ENCODE data around the gene ELL.
A peak's percentile ranks its signal among the peaks of the same experiment; 100 is the strongest.

The ELL gene

DNA sequence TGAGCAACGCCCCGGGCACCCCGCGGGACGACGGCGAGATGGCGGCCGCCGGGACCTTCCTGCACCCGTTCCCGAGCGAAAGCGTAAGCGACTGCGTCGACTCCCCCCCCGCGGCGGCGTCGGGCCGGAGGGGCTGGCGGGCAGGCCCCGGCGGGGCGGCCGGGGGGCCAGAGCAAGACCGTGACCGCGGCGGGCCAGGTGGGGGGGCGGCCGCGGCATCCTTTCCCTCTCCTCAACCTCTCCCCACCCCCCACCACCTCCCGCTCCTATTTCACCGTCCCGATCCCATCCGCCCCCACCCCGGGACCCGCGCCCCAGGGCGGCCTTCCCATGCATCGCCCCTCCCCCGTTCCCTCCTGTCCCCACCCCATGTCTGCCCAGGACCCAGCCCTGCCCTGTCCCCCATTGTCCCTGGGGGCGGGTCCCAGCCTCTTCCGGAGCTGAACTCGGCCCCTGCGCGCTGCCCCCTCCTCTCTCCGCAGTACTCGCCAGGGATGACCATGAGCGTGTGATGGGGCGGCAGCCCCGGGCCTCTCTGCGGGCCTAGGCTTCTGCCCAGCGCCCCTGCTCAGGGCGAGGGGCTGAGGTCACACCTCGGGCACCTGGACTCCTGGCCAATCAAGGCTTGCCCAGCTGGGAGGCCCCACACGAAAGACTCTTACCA, 88.0 kb downstream of the ELL start:
- no peak for DNase-seq (ENCODE audit: low read depth)

DNA sequence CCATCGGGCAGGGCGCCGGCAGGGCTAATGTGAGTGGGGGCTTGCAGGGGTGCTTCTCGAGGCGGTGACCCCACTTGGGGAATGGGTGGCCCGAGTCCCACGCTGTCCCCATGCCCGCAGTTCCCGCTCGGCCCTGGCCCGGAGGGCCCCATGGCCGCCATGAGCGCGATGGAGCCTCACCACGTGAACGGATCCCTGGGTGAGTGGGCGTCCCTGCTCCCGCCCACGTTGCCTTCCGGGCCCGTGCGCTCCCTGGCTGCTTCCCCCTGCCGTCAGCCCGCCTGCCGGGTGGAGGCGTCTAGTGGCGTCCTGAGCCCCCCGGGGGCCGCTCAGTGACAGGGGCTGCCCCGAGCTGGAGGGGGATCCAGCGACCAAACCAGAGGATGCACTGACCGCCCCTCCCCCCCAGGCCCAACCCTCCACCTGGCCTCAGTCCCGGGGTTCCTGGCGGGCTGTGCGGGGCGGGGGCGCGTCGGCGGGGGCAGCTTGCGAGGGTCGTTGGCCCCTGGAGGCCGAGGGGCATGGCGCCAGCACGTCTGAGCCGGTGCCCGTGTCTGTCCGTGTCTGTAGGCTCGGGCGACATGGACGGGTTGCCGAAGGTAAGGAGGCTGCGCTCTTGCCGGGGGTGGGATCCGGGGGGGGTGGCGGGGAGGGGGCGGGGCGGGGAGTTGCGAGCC, 88.7 kb downstream of the ELL start:
- DNase-seq (ENCODE audit: low read depth), result no peak

DNA sequence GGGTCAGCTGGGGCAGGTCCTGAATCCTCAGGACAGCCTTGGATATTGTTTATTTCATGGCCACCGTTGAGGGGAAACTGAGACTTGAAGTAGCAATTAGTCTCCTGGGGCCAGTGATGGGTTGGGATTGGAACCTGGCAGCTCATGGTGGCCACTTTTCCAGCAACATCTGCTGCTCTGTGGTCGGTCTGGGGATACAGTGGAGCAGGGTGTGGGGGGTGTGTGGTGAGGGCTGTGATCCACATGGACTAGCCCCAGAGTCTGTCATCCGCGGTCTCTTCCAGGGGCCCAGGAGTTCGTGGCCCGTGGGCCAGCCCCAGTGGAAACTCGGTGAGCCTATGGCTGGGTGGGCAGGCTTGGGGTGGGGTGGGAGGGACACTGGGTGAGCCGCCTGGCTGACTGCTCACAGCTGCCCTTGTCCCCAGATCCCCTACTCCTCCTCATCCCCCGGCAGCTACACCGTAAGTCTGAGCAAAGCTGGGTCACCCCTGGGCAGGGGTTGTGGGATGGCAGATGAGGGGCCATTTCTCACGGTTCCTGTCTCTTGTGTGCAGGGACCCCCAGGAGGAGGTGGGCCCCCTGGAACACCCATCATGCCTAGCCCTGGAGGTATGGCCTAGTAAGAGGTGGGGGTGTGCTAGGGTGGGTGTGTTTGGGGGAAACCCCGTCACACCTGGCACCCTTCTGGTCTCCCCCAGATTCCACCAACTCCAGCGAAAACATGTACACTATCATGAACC, 89.4 kb downstream of the ELL start:
- DNase-seq (ENCODE audit: low read depth), result no peak

DNA sequence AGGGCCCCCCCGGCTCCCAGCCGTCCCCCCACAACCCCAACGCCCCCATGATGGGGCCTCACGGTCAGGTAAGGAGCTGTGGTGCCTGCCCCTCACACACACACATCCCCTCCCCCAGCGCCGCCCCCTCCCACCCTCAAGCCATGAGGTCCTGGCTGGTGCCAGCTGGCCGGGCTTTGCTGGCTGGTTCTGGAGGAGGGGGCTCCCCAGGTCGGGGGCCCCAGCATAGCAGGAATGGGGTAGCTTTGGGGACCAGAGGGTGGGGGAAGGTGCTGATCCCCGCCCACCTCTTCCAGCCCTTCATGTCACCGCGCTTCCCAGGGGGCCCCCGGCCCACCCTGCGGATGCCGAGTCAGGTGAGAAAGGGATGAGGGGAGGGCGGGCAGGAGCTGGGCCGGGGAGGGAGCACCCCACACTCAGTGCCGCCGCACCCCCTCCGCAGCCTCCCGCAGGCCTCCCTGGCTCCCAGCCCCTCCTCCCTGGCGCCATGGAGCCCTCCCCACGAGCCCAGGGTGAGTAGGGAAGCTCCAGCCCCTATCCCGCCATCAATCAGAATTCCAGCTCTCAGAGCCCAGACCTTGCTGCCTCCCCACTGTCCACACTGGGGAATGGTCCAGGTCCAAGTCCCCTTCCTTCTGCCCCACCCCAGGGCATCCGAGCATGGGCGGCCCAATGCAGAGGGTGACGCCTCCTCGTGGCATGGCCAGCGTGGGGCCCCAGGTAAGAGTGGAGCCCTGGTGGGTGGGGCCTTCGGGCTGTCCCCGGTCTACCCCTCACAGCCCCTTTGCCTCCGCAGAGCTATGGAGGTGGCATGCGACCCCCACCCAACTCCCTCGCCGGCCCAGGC, 90.3 kb downstream of the ELL start:
- no peak for DNase-seq (ENCODE audit: low read depth)

DNA sequence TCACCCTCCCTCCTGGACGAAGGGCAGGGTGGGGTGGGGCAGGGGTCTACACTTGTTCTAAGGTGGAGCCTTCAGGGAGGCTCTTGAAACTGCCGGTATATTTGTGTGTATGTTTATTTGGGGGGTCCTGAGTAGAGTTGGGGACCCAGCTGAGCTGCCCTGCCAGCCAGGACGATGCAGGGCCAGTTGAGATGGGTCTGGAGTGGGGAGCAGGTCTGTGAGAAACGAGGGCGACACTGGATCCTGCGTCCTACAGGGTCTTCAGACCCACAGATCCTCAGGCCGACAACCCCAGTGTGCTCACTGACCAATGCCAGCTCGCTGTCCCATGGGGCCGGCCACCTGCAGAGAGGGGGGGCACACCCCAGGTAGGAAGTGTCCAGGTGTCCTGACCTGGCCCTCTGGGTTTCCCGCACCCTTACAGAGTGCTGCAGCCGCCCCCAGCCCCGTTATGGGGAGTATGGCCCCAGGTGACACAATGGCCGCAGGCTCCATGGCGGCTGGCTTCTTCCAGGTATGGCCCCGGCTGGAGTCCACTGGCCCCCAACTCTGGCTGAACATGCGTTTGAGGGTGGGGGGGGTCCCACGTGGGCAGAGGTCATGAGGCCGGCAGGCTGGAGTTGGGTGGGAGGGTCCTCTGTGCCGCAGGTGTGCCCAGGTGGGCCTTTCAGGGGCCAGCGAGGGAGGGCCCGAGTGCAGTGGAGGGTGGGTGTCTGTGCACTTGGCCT, 91.3 kb downstream of the ELL start:
- no peak for DNase-seq (ENCODE audit: low read depth)

DNA sequence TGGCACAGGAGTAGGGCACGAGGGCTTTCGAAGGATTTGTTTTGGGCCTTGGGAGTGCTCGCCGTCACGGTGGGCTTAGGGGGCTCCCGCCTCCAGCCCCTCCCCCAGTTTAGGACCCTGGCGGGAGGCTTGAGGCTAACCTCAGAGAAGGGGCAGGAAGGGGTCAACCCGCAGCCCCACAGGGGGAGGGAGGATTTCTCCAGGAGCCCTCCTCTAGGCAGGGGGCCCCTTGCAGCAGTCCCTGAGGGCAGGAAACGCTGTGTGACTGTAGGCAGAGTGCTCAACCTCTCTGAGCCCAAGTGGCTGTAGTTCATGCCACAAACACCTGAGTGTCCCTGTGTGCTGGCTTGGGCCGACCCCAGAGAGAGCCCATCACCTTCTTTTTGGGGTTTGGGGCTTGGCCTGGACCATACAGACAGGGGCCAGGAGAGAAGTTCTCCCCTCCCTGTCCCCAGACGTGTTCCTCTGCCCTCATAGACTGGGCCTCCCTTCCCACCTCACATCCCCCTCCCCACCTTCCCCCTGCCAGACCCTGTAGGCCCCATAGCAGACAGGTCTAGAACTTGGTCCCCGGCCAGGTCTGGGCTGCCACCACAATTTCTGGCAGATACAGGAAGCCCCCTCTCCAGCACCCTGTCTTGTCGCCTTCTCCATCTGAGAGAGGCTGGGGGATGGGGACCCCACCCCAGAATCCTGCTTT, 92.0 kb downstream of the ELL start:
- no peak for DNase-seq (ENCODE audit: low read depth)

DNA sequence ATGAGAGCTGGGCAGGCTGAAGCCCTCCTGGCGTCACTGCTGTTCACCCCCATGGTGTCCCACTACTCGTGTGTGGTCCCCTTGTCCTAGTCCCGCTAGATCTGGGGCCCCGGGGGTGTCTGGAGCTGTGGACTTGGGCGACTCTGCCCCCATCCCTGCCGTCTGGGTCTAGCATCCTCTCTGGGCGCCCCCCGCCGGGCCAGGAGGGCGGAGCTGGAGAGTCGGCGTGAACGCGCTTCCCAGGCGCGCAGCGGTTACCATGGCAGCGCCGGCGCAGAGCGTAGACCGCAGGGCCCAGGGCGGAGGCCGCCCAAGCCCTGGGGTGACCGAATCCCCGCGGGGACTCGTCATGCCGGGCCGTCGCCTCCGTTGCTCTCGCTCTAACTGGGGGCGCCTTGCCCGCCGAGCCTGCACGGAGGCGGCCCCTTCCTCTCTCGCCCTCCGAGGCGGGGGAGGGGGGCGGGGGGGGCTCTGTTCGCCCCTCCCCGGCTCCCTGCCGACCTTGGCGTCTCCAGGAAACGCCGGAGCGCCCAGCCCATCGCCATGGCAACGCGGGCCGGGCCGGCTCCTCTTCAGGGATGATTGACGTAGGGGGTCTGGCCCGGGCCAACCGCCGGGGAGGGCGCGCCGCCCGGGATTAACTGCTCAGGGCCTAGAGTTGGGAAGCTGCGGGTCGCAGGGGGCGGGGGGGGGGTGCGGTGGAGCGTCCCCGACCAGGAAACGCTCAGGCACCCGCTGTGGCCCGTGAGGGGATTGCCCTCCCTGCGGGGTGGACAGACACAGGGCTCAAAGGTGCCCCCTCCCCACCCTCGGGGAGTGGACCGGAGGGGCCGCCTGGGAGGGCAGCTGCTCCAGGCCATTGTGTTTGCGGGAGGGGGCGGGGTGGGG, 92.8 kb downstream of the ELL start:
- DNase-seq (ENCODE audit: low read depth), result peak; percentile 68

DNA sequence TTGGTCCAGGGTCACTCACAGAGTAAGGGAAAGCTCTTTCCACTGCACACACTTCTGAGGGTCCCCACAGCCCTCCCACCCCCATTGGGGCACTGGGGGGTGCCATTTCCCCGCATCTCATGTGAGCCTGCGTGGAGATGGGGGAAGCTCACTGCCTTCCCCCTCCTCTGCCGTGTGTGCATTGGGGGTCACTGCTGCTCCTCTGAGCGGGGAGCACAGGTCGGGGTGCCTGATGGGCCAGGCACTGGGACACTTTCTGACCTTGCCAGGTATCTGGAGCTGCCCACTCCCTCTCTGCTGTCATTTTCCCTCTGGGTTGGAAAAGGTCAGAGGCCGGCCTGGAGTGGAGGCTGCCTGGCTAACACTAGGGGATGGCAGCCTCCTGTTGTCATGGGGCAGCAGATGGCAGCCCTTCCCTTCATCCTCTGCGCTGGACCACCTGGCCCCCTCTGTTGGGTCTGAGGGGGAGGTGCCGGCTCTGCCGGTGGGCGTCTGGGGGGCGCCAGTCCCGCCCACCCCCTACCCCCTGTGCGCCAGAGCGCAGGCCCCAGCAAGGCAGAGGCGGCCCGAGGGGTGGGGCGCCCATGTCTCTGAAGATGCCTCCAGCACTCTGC, 93.6 kb downstream of the ELL start:
- no peak for DNase-seq (ENCODE audit: low read depth)

DNA sequence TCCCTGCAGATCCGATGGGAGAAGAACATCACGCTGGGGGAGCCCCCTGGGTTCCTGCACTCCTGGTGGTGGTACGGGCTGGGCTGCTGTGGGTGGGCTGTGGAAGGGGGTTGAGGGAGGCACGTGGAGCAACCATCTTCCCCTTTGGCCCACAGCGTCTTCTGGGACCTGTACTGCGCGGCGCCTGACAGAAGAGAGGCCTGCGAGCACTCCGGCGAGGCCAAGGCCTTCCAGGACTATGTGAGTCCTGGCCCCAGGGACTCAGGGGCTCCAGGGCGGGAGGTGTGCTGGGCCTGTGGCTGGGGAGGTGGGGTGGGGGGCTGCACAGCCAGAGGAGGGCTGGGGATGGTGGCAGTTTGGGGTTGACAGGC, 94.1 kb downstream of the ELL start:
- no peak for DNase-seq (ENCODE audit: low read depth)

DNA sequence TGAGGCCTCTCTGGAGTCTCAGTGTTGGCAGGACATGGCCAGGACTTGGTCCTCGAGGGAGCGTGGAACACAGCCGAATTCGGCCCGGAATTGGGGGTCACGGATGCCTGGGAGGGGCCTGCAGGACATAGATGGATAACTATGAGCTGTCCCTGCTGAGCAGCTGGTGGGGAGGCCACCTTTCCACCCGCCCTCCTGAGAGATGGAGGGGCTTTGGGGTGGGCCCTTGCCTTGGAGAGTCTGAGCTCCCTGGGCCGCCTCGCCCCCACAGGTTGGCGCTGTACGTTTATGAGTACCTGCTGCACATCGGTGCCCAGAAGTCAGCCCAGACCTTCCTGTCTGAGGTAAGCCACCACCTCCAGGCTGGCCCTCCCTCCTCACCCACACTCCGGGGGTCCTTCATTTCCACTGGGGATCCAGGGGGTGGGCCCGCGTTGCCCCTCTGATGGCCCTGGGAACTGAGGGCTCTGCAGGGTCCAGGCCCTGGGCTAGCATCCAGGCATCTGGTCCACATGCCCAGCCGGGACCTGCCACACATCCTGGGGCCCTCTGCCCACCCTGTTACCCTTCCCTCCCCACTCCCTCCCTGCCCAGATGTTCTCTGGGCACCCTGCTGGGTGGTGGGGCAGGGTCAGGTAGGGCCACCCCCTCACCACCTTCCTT, 94.7 kb downstream of the ELL start:
- DNase-seq (ENCODE audit: low read depth), result no peak

DNA sequence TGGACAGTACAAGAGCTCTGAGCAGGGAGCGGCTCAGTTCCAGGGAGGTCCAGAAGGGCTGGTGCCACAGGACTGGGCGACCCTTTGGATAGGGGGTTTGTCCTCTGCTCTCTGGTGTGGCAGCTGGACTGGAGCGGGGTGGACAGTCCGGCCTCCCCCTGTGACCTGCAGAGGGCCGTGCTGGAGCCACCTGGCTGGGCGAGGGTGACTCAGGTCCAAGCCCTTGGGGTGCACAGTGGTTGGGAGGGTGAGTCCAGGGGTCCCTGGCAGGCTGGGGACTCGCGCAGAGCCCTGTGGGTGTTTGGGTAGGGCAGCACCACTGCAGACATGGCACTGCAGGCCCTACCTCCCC, 95.5 kb downstream of the ELL start:
- no peak for DNase-seq (ENCODE audit: low read depth)

DNA sequence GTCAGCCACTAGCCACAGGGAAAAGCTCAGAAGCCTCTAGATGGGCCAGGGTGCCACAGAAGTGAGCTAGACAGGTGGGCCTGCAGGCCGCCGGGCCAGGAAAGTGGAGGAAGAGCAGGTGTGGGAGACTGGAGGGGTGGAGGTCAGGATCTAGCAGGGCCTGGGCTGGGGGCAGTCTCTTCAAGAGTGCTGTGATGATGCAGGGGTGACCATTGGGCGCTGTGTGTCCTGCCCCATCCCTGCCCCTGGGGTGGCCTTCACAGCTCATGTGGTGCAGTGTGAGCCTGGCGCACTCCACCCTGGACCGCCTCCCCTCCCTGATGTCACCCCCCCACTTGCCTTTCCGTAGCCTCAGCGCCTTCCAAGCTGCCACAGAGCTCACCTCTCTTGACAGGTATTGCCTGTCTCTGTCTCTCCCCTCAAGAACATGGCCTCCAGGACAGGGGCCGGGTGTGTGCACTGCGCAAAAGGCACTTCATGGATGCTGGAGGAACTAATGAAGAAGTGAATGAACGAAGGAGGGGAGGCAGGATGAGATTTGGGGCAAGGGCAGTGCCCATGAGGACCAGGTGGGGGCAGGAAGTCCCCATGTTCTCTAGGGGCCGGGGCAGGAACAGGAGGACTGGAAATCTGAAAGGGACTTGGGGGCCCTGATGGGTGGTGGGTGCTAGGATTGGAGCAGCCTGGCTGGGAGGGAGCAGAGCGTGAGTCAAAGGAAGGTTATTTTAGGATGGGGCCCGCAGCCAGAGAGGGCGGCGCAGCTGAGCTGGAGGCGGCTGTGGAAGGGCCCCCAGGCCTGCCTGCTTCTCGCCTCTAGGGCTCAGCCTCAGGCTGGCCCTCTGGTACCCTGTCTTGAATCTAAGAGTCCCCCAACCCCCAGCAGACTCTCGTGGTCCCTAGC, 96.1 kb downstream of the ELL start:
- DNase-seq (ENCODE audit: low read depth), result no peak

DNA sequence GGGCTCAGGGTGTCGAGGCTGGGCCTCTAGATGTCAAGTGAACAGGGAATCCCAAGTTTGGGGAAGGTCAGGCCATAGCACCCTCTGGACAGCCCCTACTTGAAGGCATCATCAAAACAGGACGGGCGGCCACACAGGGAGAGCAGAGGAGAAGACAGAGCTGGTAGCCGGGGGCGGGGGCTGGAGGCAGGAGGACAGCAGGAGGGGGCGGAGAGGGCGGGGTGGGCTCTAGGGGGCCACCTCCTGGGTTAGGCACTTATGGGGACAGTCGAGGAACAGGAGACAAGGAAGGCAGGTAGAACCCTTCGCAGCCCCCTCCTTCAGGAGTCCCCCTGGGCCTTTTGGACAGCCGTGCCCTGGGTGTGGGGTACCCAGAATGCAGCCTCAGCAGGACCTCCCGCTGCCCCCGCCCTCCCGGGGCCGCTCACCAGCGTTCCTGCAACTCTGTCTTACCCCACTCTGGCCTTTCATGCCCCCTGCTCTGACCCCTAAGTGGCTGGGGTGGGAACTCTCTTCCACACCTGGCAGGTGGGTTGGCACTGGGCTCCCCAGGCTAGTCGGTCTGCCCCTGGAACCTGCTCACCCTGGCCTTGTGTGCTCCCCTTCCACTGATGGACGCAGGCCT, 96.9 kb downstream of the ELL start:
- DNase-seq (ENCODE audit: low read depth), result no peak

DNA sequence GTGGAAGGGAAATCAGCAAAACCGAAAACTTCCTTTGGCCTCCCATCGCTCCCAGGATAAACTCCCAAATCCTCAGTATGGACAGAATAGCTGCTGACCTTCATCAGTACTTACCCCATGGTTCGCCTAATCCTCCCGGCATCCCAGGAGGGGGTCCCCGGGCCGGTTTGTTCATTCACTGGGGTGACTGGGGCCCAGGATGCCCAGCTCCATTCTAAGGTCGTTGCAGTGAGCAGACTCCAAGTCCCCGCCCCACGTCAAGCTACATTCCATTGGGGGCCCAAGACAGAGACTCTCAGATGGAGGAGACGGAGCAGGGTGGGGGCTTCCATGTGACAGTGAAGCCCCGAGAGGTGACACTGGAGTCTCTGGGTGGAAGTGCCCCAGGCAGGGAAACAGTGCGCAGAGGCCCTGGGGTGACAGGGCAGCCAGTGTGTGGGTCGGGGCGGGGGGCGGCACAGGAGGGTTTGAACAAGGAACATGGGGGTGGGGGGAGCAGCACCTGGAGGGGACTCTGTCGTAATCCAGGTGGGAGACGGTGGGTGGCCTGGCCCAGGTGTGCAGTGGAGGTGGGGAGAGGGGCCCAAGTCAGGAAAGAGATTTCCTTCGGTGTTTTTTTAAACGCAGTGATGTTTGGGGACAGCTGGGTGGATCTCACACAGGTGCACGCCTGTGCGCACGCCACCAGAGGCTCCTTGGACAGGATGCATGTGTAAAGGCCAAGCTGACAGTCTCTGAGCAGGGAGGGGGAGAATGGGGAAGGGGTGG, 97.6 kb downstream of the ELL start:
- DNase-seq (ENCODE audit: low read depth), result no peak

DNA sequence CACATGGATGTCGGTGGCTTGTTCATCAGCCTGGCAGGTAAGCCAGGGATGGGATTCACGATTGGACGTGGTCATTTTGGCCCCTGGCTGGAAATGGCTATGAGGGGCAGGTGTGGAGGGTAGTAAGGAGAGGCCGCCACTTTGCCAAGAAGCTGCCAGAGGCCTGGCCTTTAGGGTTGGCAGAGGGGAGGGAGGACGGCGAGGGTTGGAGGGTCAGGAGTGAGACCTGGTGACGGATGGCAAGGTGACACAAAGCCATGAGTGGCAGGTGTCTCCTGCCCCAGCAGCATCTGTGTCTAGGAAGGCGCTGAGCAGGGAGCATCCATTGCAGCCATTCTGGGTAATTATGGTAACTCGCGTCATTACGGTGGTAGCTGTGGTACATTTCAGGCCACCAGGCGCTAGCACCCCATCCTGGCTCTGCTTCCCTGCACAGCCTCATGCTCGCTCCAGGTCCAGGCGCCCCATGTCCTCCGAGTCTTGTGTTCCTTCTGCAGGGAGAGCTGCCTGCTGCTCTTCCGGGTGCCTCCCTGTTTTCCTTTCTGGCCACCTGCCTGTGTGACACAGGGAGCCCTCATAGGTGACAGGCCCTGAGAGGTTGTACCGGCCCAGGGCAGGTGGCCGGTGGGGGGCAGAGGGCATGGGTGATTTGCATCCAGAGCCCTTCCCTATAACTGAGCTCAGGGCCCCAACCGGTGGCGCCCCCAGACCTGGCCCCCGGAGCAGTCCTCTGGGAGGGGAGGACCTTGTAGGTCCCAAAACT, 98.4 kb downstream of the ELL start:
- no peak for DNase-seq (ENCODE audit: low read depth)

DNA sequence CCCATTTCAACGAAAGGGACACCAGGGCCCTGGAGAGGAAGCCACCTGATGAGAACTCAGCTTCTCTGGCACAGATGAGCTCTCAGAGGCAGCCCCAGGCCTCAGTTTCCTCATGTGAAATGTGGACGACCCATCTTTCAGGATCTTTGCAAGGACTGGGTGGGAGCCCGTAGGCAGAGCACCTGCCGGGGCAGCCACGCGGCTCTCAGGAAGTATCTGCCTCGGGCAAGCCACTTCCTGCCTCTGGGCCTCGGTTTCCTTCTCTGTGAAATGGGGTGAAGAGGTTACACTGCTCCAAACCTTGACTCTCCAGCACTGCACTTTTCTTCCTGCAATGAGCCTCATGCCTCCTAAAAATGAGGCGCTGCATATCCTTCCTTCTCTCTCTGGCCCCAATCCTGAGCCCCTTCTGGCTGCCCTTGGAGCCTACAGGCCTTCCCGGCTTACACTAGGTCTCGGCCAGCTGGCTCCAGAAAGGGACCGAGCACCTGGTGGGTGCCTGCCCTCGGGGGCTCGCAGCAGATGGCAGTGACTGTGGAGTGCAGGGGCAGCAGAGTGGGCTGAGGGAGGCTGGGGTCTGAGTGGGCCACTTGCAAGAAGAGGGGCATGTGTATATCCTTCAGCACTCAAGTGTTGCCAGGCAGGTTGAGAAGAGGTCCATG, 99.2 kb downstream of the ELL start:
- no peak for DNase-seq (ENCODE audit: low read depth)
